SK-N-SH (cell line): ENCODE data around the gene RPP25. TPM values are rescaled to one million over a fixed set of nuclear protein-coding genes. Genes with fewer than 3 reads are reported as not detected.

Experiments
- CTCF ChIA-PET: fragments of 300-600, 350-600 bp; formaldehyde crosslinking; extraction: SDS; loops from one replicate; lab custom pipeline; 2021; lab: Yijun Ruan, JAX
- POLR2A ChIA-PET: fragments of 350-600 bp; sonication (Branson Sonifier 250); formaldehyde crosslinking; extraction: SDS; loops from one replicate; lab custom pipeline; 2020; ENCODE audit warnings: antibody characterized with exemption, inconsistent platforms; lab: Yijun Ruan, JAX
- DNase-seq: peaks from one replicate; pipeline ENCODE4 v3.0.0; 2012
- H2AFZ ChIP-seq: fragments of 200-600 bp; sonication (generic); 2 replicates; pipeline ENCODE4 v1.8.1; 2016; ENCODE audit warnings: antibody characterized with exemption, mild to moderate bottlenecking, low read depth
- H3F3A ChIP-seq: fragments of 200-600 bp; sonication (generic); replicated peaks from 2 replicates; pipeline ENCODE3; 2016; ENCODE audit warnings: antibody characterized with exemption, mild to moderate bottlenecking; ENCODE audit not compliant: insufficient read depth
- H3K27ac ChIP-seq, 2 experiments: fragments of 200-500 bp in 1 of 2; fragments of 200-600 bp in 1 of 2; sonication (Bioruptor generic) in 1 of 2; sonication (generic), shearing (Covaris generic) in 1 of 2; 2 replicates each; pipeline versions ENCODE4 v1.5.1 to v1.6.1; 2014 to 2016; ENCODE audit warnings: low read depth in 2 of 2, inconsistent platforms in 1 of 2, low read length in 1 of 2, mild to moderate bottlenecking in 1 of 2, mixed read lengths in 1 of 2
- H3K27me3 ChIP-seq: fragments of 200-600 bp; sonication (generic), shearing (Covaris generic); 2 replicates; pipeline ENCODE4 v1.6.1; 2016; ENCODE audit warnings: mixed run types; ENCODE audit not compliant: insufficient read depth
- H3K36me3 ChIP-seq, 2 experiments: fragments of 200-500 bp in 1 of 2; fragments of 200-600 bp in 1 of 2; sonication (Bioruptor generic) in 1 of 2; sonication (generic) in 1 of 2; replicated peaks in 1 of 2; 2 replicates each; pipeline versions ENCODE3 to v1.5.1; 2014 to 2016; ENCODE audit warnings: low read length in 1 of 2, mild to moderate bottlenecking in 1 of 2; ENCODE audit not compliant: insufficient read depth in 2 of 2, control insufficient read depth in 1 of 2
- H3K4me1 ChIP-seq, 2 experiments: fragments of 200-500 bp in 1 of 2; fragments of 200-600 bp in 1 of 2; sonication (Bioruptor generic) in 1 of 2; sonication (generic), shearing (Covaris generic) in 1 of 2; 2 replicates each; pipeline versions ENCODE4 v1.5.1 to v1.6.1; 2014 to 2016; ENCODE audit warnings: low read depth in 1 of 2, low read length in 1 of 2, mixed run types in 1 of 2; ENCODE audit not compliant: insufficient read depth in 2 of 2, control insufficient read depth in 1 of 2
- H3K4me2 ChIP-seq: fragments of 200-600 bp; sonication (generic), shearing (Covaris generic); 2 replicates; pipeline ENCODE4 v1.6.1; 2017; ENCODE audit warnings: mixed run types
- H3K4me3 ChIP-seq, 2 experiments: fragments of 200-500 bp in 1 of 2; fragments of 200-600 bp in 1 of 2; sonication (Bioruptor generic) in 1 of 2; sonication (generic), shearing (Covaris generic) in 1 of 2; 2 replicates each; pipeline versions ENCODE4 v1.5.1 to v1.8.1; 2014 to 2016; ENCODE audit warnings: low read depth in 2 of 2, inconsistent platforms in 1 of 2, low read length in 1 of 2, mild to moderate bottlenecking in 1 of 2, mixed read lengths in 1 of 2, moderate library complexity in 1 of 2
- H3K79me2 ChIP-seq: fragments of 200-600 bp; sonication (generic); 2 replicates; pipeline ENCODE4 v1.8.1; 2017; ENCODE audit warnings: mild to moderate bottlenecking; ENCODE audit not compliant: insufficient read depth
- H3K9ac ChIP-seq: fragments of 200-600 bp; sonication (generic); 2 replicates; pipeline ENCODE4 v1.6.1; 2017; ENCODE audit warnings: mixed run types
- H3K9me2 ChIP-seq: fragments of 200-600 bp; sonication (generic); 2 replicates; pipeline ENCODE4 v1.6.1; 2017; ENCODE audit warnings: mixed run types
- H3K9me3 ChIP-seq: fragments of 200-600 bp; sonication (generic); 2 replicates; pipeline ENCODE4 v1.6.1; 2017; ENCODE audit warnings: mixed run types, mild to moderate bottlenecking, moderate library complexity
- H4K20me1 ChIP-seq: fragments of 200-600 bp; sonication (generic); 2 replicates; pipeline ENCODE4 v1.6.1; 2017; ENCODE audit warnings: mild to moderate bottlenecking, mixed run types; ENCODE audit not compliant: insufficient read depth
- CTCF ChIP-seq: fragments of 200-600 bp; sonication (generic); IDR thresholded peaks from 2 replicates; pipeline ENCODE4 v1.6.1; 2017; ENCODE audit warnings: antibody characterized with exemption, mild to moderate bottlenecking, moderate library complexity
- ELF1 ChIP-seq: IDR thresholded peaks from 2 replicates; pipeline ENCODE4 v1.4.0; 2012
- EZH2phosphoT487 ChIP-seq: fragments of 200-600 bp; sonication (generic); IDR thresholded peaks from 2 replicates; pipeline ENCODE4 v1.6.1; 2017; ENCODE audit warnings: low read depth, mixed run types, mild to moderate bottlenecking, antibody characterized with exemption, moderate library complexity, borderline replicate concordance
- FOXJ3 ChIP-seq: sonication (generic); formaldehyde crosslinking; IDR thresholded peaks from 2 replicates; pipeline ENCODE4 v1.5.1; 2020; ENCODE audit warnings: mild to moderate bottlenecking, missing genetic modification reagents
- FOXM1 ChIP-seq: IDR thresholded peaks from 2 replicates; pipeline ENCODE4 v1.4.0; 2012; ENCODE audit warnings: low read depth, mild to moderate bottlenecking
- GABPA ChIP-seq: IDR thresholded peaks from 2 replicates; pipeline ENCODE4 v1.4.0; 2012; ENCODE audit warnings: low read depth, mild to moderate bottlenecking
- IRF3 ChIP-seq: fragments of 150-350 bp; IDR thresholded peaks from 2 replicates; pipeline ENCODE4 v1.6.1; 2016; ENCODE audit warnings: mild to moderate bottlenecking, low read depth, low read length
- JUND ChIP-seq: IDR thresholded peaks from 2 replicates; pipeline ENCODE4 v1.4.0; 2012
- MAX ChIP-seq: IDR thresholded peaks from 2 replicates; pipeline ENCODE4 v1.4.0; 2012; ENCODE audit warnings: low read depth
- MXI1 ChIP-seq: IDR thresholded peaks from 2 replicates; pipeline ENCODE4 v1.6.1; 2012; ENCODE audit warnings: mild to moderate bottlenecking, low read depth, low read length, improper control_type of control experiment
- NFIC ChIP-seq: IDR thresholded peaks from 2 replicates; pipeline ENCODE4 v1.4.0; 2012; ENCODE audit warnings: borderline replicate concordance
- PBX3 ChIP-seq: IDR thresholded peaks from 2 replicates; pipeline ENCODE4; 2012
- RFX5 ChIP-seq: IDR thresholded peaks from 2 replicates; pipeline ENCODE4 v1.6.1; 2012; ENCODE audit warnings: mild to moderate bottlenecking, improper control_type of control experiment, low read length
- SIN3A ChIP-seq: IDR thresholded peaks from 2 replicates; pipeline ENCODE4 v1.6.1; 2012; ENCODE audit warnings: low read depth, mild to moderate bottlenecking, low read length, moderate library complexity, borderline replicate concordance
- TAF1 ChIP-seq: IDR thresholded peaks from 2 replicates; pipeline ENCODE4 v1.6.1; 2012; ENCODE audit warnings: low read depth, mild to moderate bottlenecking, low read length, moderate library complexity, borderline replicate concordance
- TEAD4 ChIP-seq: IDR thresholded peaks from 2 replicates; pipeline ENCODE4 v1.4.0; 2012; ENCODE audit warnings: mild to moderate bottlenecking, borderline replicate concordance; ENCODE audit not compliant: insufficient read depth
- USF1 ChIP-seq: IDR thresholded peaks from 2 replicates; pipeline ENCODE4 v1.4.0; 2012; ENCODE audit warnings: low read depth, borderline replicate concordance
- YY1 ChIP-seq: IDR thresholded peaks from 2 replicates; pipeline ENCODE4 v1.4.0; 2012; ENCODE audit warnings: low read depth, mild to moderate bottlenecking
- ZBTB33 ChIP-seq: IDR thresholded peaks from 2 replicates; pipeline ENCODE4 v1.4.0; 2012; ENCODE audit warnings: low read depth, borderline replicate concordance
- WGBS: methylation state at CpG from one replicate; pipeline ENCODE4 v1.1.6; 2017; ENCODE audit warnings: low lambda C conversion rate; 5-methylcytosine and 5-hydroxymethylcytosine counted together
- polyA plus RNA-seq, 3 experiments: library from polyadenylated mRNA; depleted of rRNA; stranded (reverse); fragments of >200 nt; gene quantifications; 2 replicates each; pipeline ENCODE4 v1.2.3, GENCODE V29; 2012

Gene RPP25
- polyA plus RNA-seq, 1 of the 3 experiments (the other 2 are of a cell fraction), result 1.7 TPM

GRCh38 chr15:74933573-74933972 is 23.0 kb downstream of the RPP25 start:
- POLR2A ChIA-PET, result no interaction called here
- no peaks in the 10 kb centered on the region for H3K9me2 ChIP-seq
- H4K20me1 ChIP-seq, result peaks cover 8% of the 10 kb centered on the region; the same call in 1 of the 2 replicates
- no peak for DNase-seq
- H3F3A ChIP-seq, result peaks cover 10% of the 10 kb centered on the region
- no peak for TF ChIP-seq EZH2phosphoT487
- TF ChIP-seq MXI1, result no peak
- no peak for TF ChIP-seq NFIC
- TF ChIP-seq TEAD4, result no peak
- no peak for TF ChIP-seq JUND
- no peak for TF ChIP-seq TAF1
- TF ChIP-seq CTCF, result no peak
- TF ChIP-seq GABPA, result no peak
- no peak for TF ChIP-seq ELF1
- TF ChIP-seq ZBTB33, result no peak
- no peak for TF ChIP-seq YY1
- no peak for TF ChIP-seq IRF3
- TF ChIP-seq, all 33 proteins: peak for 0
- Histone ChIP-seq H3K79me2 (peaks cover 88% of the 10 kb centered on the region), H3K4me1 (0 out of 4 replicates have a peak, but pooled peaks cover 0 to 6% of the 10 kb centered on the region in 2 experiments), H3K27me3 (no peaks in the 10 kb centered on the region), H3K4me2 (no peak overlapping the region), H2AFZ (no peak overlapping the region), H3K27ac (no peak overlapping the region), H3K9me3 (no peaks in the 10 kb centered on the region), H3K36me3 (peaks cover 8 to 29% of the 10 kb centered on the region in 2 experiments), H3K9ac (no peak overlapping the region), H3K4me3 (no peak overlapping the region)
- WGBS, result 84% methylated on average over 2 of the region's 2 CpGs
- CTCF ChIA-PET, result interaction anchor here (1.0 to 2.4 kb wide), 8 partner anchors 12 to 165 kb away, joined by 3 to 10 read pairs (median 4); partner anchors contain the start of gene ULK3

GRCh38 chr15:74928771-74929198 is 27.8 kb downstream of the RPP25 start:
- ChIA-PET CTCF (interaction anchor here (1.4 kb wide), 1 partner anchor 22 kb away, joined by 5 read pairs; no protein-coding TSS in a partner anchor), POLR2A (no interaction called here)
- Histone ChIP-seq H3K36me3 (peaks cover 23 to 46% of the 10 kb centered on the region in 2 experiments), H3K27ac (no peak overlapping the region), H3K9me2 (no peaks in the 10 kb centered on the region), H3K4me1 (no peaks in the 10 kb centered on the region), H4K20me1 (peaks cover 4% of the 10 kb centered on the region; the same call in 1 of the 2 replicates), H3F3A (peaks cover 6% of the 10 kb centered on the region), H3K4me3 (no peak overlapping the region), H2AFZ (no peak overlapping the region), H3K79me2 (peaks cover 69% of the 10 kb centered on the region), H3K27me3 (no peaks in the 10 kb centered on the region), H3K9ac (no peak overlapping the region), H3K4me2 (no peak overlapping the region), H3K9me3 (no peaks in the 10 kb centered on the region)
- no peak for DNase-seq
- 95% methylated on average over 5 of the region's 5 CpGs for WGBS
- TF ChIP-seq FOXM1, result no peak
- no peak for TF ChIP-seq USF1
- no peak for TF ChIP-seq JUND
- TF ChIP-seq EZH2phosphoT487, result no peak
- TF ChIP-seq SIN3A, result no peak
- no peak for TF ChIP-seq FOXJ3
- no peak for TF ChIP-seq RFX5
- TF ChIP-seq PBX3, result no peak
- TF ChIP-seq YY1, result no peak
- TF ChIP-seq NFIC, result no peak
- no peak for TF ChIP-seq MAX
